HepG2 (cell line): ENCODE results near the gene RXYLT1. TPM values are rescaled to one million over a fixed set of nuclear protein-coding genes. Genes with fewer than 3 reads are reported as not detected.
A peak's percentile ranks its signal among the peaks of the same experiment; 100 is the strongest.

Experiments
- GTF3A ChIP-seq: sonication (generic); formaldehyde crosslinking; conservative IDR thresholded peaks from 2 replicates; pipeline ENCODE4 v1.4.0; 2020; ENCODE audit warnings: mild to moderate bottlenecking, missing genetic modification reagents
- HDAC2 ChIP-seq: sonication (generic); formaldehyde crosslinking; IDR thresholded peaks from 2 replicates; pipeline ENCODE4 v1.4.0; 2020; ENCODE audit warnings: missing genetic modification reagents
- NFIC ChIP-seq: IDR thresholded peaks from 2 replicates; pipeline ENCODE4 v1.6.1; 2012; ENCODE audit warnings: mild to moderate bottlenecking, low read length, inconsistent platforms
- NR2F6 ChIP-seq, 2 experiments: IDR thresholded peaks; 2 replicates each; pipeline ENCODE4 v1.6.1; 2016; ENCODE audit warnings: antibody characterized with exemption in 1 of 2, mild to moderate bottlenecking in 1 of 2
- PHF8 ChIP-seq: sonication (generic); formaldehyde crosslinking; IDR thresholded peaks from 2 replicates; pipeline ENCODE4 v1.5.0; 2020; ENCODE audit warnings: missing genetic modification reagents
- RXRA ChIP-seq: sonication (generic); formaldehyde crosslinking; IDR thresholded peaks from 2 replicates; pipeline ENCODE4 v1.5.1; 2020; ENCODE audit warnings: missing genetic modification reagents
- STAT5B ChIP-seq: sonication (generic); formaldehyde crosslinking; IDR thresholded peaks from 2 replicates; pipeline ENCODE4 v1.4.0; 2020; ENCODE audit warnings: missing genetic modification reagents
- ZKSCAN1 ChIP-seq: fragments of 150-350 bp; IDR thresholded peaks from 2 replicates; pipeline ENCODE4 v1.6.1; 2014; ENCODE audit warnings: low read length
- ZNF224 ChIP-seq: sonication (generic); formaldehyde crosslinking; IDR thresholded peaks from 2 replicates; pipeline ENCODE4 v1.5.0; 2020; ENCODE audit warnings: mild to moderate bottlenecking, missing genetic modification reagents
- ZNF235 ChIP-seq: sonication (generic); formaldehyde crosslinking; IDR thresholded peaks from 2 replicates; pipeline ENCODE4 v1.8.1; 2023; ENCODE audit warnings: mild to moderate bottlenecking, missing genetic modification reagents, borderline replicate concordance
- ZNF296 ChIP-seq: sonication (generic); formaldehyde crosslinking; conservative IDR thresholded peaks from 2 replicates; pipeline ENCODE4 v1.5.0; 2020; ENCODE audit warnings: mild to moderate bottlenecking, missing genetic modification reagents
- ZNF652 ChIP-seq: IDR thresholded peaks from 2 replicates; pipeline ENCODE4 v1.6.1; 2016; ENCODE audit warnings: low read depth, borderline replicate concordance
- polyA plus RNA-seq, 8 experiments: library from polyadenylated mRNA; depleted of rRNA in 3 of 8; stranded (reverse) in 7 of 8; unstranded in 1 of 8; fragments of >200 nt; fragmentation: Illumina TruSeq in 4 of 8; extraction: Trizol in 4 of 8; gene quantifications; 2 replicates each; pipeline versions ENCODE4 v1.2.1 to v1.2.3, GENCODE V29; 2011 to 2016; ENCODE audit warnings: low read depth in 4 of 8, missing spikeins in 1 of 8, mixed read lengths in 1 of 8; ENCODE audit not compliant: insufficient read depth in 1 of 8
- total RNA-seq, 5 experiments: library from RNA; depleted of rRNA; stranded (reverse); fragments of >200 nt; fragmentation: Illumina TruSeq; extraction: Trizol; gene quantifications; 2 replicates each; pipeline ENCODE4 v1.2.3, GENCODE V29; 2016; ENCODE audit warnings: low read depth in 1 of 5
- TF ChIP-seq, protein P1 (sequence below): sonication (generic); formaldehyde crosslinking; IDR thresholded peaks from 2 replicates; pipeline ENCODE4 v1.4.0; 2020; ENCODE audit warnings: missing genetic modification reagents
- TF ChIP-seq, protein P2 (sequence below): sonication (generic); formaldehyde crosslinking; IDR thresholded peaks from 2 replicates; pipeline ENCODE4 v1.4.0; 2020; ENCODE audit warnings: missing genetic modification reagents, borderline replicate concordance
- TF ChIP-seq, protein P3 (sequence below): sonication (generic); formaldehyde crosslinking; IDR thresholded peaks from 2 replicates; pipeline ENCODE4 v1.4.0; 2020; ENCODE audit warnings: missing genetic modification reagents, borderline replicate concordance
- TF ChIP-seq, protein P4 (sequence below): sonication (generic); formaldehyde crosslinking; IDR thresholded peaks from 2 replicates; pipeline ENCODE4 v1.5.1; 2020; ENCODE audit warnings: missing genetic modification reagents, mild to moderate bottlenecking, borderline replicate concordance

The RXYLT1 gene
- total and polyA plus RNA-seq, 2 of the 13 experiments (the other 11 are each of a cell fraction or from before 2014, with no cell fraction given), result 8.3 to 15.5 TPM

DNA sequence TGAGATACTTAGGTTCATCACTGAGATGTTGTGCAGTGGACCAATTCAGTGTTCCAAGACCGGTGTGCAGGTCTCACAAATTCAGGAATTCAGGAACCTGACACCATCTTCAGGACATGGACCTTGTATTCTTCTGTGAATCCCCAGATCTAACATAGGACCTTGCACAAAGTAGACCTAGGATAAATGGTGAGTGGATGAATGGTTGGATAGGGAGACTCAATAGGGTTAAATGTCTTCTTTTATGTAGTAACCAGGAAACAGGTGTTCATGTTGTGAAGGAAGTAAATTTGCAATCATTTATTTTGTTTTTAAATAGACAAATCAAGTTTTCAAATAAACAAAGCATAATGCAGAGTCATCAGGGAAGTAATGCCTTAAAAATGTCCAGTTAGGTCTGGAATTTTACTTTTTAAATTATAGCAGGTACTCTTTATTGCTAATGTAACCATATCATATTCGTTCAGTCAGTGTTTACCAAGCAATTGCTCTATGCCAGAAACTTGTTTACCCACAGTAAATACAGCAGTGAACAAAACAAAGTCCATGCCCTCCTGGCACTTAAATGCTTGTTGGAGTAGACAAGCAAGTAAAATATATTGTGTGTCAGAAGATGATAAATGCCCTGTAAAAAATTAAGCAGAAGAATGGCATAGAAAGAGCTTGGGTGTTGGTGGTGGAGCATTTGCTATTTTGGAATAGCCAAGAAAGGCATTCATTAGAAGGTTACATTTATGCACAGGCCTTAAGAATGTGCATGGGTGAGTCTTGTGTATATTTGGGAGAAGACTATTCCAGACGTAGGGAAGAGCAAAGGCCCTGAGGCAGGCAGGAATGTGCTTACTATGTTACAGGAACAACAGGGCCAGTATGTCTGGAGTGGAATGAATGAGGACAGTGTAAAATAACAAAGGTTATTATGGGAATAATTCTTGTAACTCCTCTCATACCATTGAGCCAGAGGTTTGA is 26.3 kb downstream of the RXYLT1 start (continued):
- TF ChIP-seq, protein P1, sequence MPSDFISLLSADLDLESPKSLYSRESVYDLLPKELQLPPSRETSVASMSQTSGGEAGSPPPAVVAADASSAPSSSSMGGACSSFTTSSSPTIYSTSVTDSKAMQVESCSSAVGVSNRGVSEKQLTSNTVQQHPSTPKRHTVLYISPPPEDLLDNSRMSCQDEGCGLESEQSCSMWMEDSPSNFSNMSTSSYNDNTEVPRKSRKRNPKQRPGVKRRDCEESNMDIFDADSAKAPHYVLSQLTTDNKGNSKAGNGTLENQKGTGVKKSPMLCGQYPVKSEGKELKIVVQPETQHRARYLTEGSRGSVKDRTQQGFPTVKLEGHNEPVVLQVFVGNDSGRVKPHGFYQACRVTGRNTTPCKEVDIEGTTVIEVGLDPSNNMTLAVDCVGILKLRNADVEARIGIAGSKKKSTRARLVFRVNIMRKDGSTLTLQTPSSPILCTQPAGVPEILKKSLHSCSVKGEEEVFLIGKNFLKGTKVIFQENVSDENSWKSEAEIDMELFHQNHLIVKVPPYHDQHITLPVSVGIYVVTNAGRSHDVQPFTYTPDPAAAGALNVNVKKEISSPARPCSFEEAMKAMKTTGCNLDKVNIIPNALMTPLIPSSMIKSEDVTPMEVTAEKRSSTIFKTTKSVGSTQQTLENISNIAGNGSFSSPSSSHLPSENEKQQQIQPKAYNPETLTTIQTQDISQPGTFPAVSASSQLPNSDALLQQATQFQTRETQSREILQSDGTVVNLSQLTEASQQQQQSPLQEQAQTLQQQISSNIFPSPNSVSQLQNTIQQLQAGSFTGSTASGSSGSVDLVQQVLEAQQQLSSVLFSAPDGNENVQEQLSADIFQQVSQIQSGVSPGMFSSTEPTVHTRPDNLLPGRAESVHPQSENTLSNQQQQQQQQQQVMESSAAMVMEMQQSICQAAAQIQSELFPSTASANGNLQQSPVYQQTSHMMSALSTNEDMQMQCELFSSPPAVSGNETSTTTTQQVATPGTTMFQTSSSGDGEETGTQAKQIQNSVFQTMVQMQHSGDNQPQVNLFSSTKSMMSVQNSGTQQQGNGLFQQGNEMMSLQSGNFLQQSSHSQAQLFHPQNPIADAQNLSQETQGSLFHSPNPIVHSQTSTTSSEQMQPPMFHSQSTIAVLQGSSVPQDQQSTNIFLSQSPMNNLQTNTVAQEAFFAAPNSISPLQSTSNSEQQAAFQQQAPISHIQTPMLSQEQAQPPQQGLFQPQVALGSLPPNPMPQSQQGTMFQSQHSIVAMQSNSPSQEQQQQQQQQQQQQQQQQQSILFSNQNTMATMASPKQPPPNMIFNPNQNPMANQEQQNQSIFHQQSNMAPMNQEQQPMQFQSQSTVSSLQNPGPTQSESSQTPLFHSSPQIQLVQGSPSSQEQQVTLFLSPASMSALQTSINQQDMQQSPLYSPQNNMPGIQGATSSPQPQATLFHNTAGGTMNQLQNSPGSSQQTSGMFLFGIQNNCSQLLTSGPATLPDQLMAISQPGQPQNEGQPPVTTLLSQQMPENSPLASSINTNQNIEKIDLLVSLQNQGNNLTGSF (CRISPR knock-in tag), result no peak
- TF ChIP-seq, protein P2, sequence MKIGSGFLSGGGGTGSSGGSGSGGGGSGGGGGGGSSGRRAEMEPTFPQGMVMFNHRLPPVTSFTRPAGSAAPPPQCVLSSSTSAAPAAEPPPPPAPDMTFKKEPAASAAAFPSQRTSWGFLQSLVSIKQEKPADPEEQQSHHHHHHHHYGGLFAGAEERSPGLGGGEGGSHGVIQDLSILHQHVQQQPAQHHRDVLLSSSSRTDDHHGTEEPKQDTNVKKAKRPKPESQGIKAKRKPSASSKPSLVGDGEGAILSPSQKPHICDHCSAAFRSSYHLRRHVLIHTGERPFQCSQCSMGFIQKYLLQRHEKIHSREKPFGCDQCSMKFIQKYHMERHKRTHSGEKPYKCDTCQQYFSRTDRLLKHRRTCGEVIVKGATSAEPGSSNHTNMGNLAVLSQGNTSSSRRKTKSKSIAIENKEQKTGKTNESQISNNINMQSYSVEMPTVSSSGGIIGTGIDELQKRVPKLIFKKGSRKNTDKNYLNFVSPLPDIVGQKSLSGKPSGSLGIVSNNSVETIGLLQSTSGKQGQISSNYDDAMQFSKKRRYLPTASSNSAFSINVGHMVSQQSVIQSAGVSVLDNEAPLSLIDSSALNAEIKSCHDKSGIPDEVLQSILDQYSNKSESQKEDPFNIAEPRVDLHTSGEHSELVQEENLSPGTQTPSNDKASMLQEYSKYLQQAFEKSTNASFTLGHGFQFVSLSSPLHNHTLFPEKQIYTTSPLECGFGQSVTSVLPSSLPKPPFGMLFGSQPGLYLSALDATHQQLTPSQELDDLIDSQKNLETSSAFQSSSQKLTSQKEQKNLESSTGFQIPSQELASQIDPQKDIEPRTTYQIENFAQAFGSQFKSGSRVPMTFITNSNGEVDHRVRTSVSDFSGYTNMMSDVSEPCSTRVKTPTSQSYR (CRISPR knock-in tag), result no peak
- TF ChIP-seq, protein P3, sequence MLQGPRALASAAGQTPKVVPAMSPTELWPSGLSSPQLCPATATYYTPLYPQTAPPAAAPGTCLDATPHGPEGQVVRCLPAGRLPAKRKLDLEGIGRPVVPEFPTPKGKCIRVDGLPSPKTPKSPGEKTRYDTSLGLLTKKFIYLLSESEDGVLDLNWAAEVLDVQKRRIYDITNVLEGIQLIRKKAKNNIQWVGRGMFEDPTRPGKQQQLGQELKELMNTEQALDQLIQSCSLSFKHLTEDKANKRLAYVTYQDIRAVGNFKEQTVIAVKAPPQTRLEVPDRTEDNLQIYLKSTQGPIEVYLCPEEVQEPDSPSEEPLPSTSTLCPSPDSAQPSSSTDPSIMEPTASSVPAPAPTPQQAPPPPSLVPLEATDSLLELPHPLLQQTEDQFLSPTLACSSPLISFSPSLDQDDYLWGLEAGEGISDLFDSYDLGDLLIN (CRISPR knock-in tag), result no peak
- TF ChIP-seq ZNF296 (CRISPR knock-in tag), result no peak
- TF ChIP-seq, protein P4, sequence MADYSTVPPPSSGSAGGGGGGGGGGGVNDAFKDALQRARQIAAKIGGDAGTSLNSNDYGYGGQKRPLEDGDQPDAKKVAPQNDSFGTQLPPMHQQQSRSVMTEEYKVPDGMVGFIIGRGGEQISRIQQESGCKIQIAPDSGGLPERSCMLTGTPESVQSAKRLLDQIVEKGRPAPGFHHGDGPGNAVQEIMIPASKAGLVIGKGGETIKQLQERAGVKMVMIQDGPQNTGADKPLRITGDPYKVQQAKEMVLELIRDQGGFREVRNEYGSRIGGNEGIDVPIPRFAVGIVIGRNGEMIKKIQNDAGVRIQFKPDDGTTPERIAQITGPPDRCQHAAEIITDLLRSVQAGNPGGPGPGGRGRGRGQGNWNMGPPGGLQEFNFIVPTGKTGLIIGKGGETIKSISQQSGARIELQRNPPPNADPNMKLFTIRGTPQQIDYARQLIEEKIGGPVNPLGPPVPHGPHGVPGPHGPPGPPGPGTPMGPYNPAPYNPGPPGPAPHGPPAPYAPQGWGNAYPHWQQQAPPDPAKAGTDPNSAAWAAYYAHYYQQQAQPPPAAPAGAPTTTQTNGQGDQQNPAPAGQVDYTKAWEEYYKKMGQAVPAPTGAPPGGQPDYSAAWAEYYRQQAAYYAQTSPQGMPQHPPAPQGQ (CRISPR knock-in tag), result no peak
- peak; percentile 75; the same call in 1 of the 2 replicates for TF ChIP-seq NFIC
- TF ChIP-seq NR2F6 (IDR thresholded peaks at IDR 0.05), result no peak
- TF ChIP-seq NR2F6 (CRISPR knock-in tag; IDR thresholded peaks at IDR 0.05), result no peak
- peak; percentile 11; the same call in 1 of the 2 replicates for TF ChIP-seq HDAC2 (CRISPR knock-in tag)
- TF ChIP-seq PHF8 (CRISPR knock-in tag), result no peak
- no peak for TF ChIP-seq ZNF235 (CRISPR knock-in tag)
- no peak for TF ChIP-seq RXRA (CRISPR knock-in tag)
- TF ChIP-seq GTF3A (CRISPR knock-in tag), result no peak
- TF ChIP-seq ZNF224 (CRISPR knock-in tag), result no peak
- peak; percentile 85 for TF ChIP-seq ZKSCAN1
- TF ChIP-seq ZNF652, result 0 out of 2 replicates have a peak, but pooled peaks have one; percentile 14
- TF ChIP-seq STAT5B (CRISPR knock-in tag), result no peak
